Naive thymus-derived CD4-positive, alpha-beta T cell (primary cell): Measurements from ENCODE around the gene JAZF1. TPM values are rescaled to one million over a fixed set of nuclear protein-coding genes. Genes with fewer than 3 reads are reported as not detected.

Experiments used
- ATAC-seq: fragments of 150-1000 bp; cut with Tn5 transposase; 2 replicates; pipeline ENCODE4 v1.10.0; 2021; ENCODE audit warnings: mild to moderate bottlenecking, moderate library complexity
- CTCF ChIA-PET: fragments of 350-600 bp; sonication (Branson Sonifier 250); formaldehyde crosslinking; loops from one replicate; lab custom pipeline; 2021; ENCODE audit warnings: antibody characterized with exemption; lab: Charles Lee
- POLR2A ChIA-PET: fragments of 350-600 bp; sonication (Branson Sonifier 250); formaldehyde crosslinking; loops from one replicate; lab custom pipeline; 2021; ENCODE audit warnings: antibody characterized with exemption, inconsistent platforms; lab: Charles Lee
- DNase-seq, 9 donors: peaks; one replicate each; pipeline versions ENCODE4 v3.0.0 to v3.0.0-alpha.2; 2020 to 2022; ENCODE audit warnings: mixed read lengths in 1 of 9
- H3K27ac ChIP-seq: one replicate; pipeline ENCODE4 v1.7.0; 2013; ENCODE audit warnings: mild to moderate bottlenecking, low read depth, low read length, moderate library complexity
- H3K27me3 ChIP-seq, 2 donors: one replicate each; pipeline ENCODE4 v1.7.0; 2013; ENCODE audit warnings: low read length in 2 of 2, mild to moderate bottlenecking in 2 of 2, moderate library complexity in 2 of 2; ENCODE audit not compliant: control insufficient read depth in 2 of 2, insufficient read depth in 2 of 2
- H3K36me3 ChIP-seq, 3 experiments: 1 replicate in 2 of 3; 2 replicates in 1 of 3; pipeline ENCODE4 v1.7.0; 2013; ENCODE audit warnings: low read length in 3 of 3, mild to moderate bottlenecking in 3 of 3, moderate library complexity in 1 of 3; ENCODE audit not compliant: insufficient read depth in 3 of 3, control insufficient read depth in 2 of 3
- H3K4me1 ChIP-seq, 2 donors: one replicate each; pipeline ENCODE4 v1.7.0; 2013; ENCODE audit warnings: low read length in 2 of 2, mild to moderate bottlenecking in 2 of 2, moderate library complexity in 1 of 2; ENCODE audit not compliant: control insufficient read depth in 2 of 2, insufficient read depth in 2 of 2
- H3K4me3 ChIP-seq: 2 replicates; pipeline ENCODE4 v1.7.0; 2013; ENCODE audit warnings: mild to moderate bottlenecking, low read length
- H3K9me3 ChIP-seq, 3 experiments: 1 replicate in 2 of 3; 2 replicates in 1 of 3; pipeline ENCODE4 v1.7.0; 2013; ENCODE audit warnings: low read length in 3 of 3; ENCODE audit not compliant: control insufficient read depth in 2 of 3
- H3K27ac Mint-ChIP-seq, 9 donors: one replicate each; pipeline ENCODE4 v1.8.0; 2020 to 2022; ENCODE audit warnings: mixed read lengths in 9 of 9, mild to moderate bottlenecking in 8 of 9, moderate library complexity in 5 of 9, inconsistent platforms in 2 of 9
- H3K27me3 Mint-ChIP-seq, 5 donors: one replicate each; pipeline ENCODE4 v1.8.0; 2021 to 2022; ENCODE audit warnings: mixed read lengths in 5 of 5, mild to moderate bottlenecking in 1 of 5
- H3K36me3 Mint-ChIP-seq, 5 donors: one replicate each; pipeline ENCODE4 v1.8.0; 2020 to 2022; ENCODE audit warnings: mixed read lengths in 5 of 5, mild to moderate bottlenecking in 3 of 5, inconsistent platforms in 1 of 5
- H3K4me1 Mint-ChIP-seq, 7 donors: one replicate each; pipeline ENCODE4 v1.8.0; 2020 to 2022; ENCODE audit warnings: mixed read lengths in 7 of 7, mild to moderate bottlenecking in 3 of 7, inconsistent platforms in 1 of 7
- H3K4me3 Mint-ChIP-seq, 10 donors: one replicate each; pipeline ENCODE4 v1.8.0; 2020 to 2022; ENCODE audit warnings: mild to moderate bottlenecking in 10 of 10, mixed read lengths in 10 of 10, moderate library complexity in 6 of 10, inconsistent platforms in 2 of 10
- H3K9me3 Mint-ChIP-seq, 11 donors: one replicate each; pipeline ENCODE4 v1.8.0; 2020 to 2022; ENCODE audit warnings: mixed read lengths in 11 of 11, mild to moderate bottlenecking in 4 of 11, inconsistent platforms in 1 of 11, moderate library complexity in 1 of 11
- intact Hi-C, 2 donors: fragments of 100-400 bp; cut with micrococcal nuclease; formaldehyde crosslinking; loops; one replicate each; pipeline ENCODE4 v1.15.1; 2023
- polyA plus RNA-seq, 2 donors: library from polyadenylated mRNA; unstranded; fragments of 300-500 nt; fragmentation: Illumina TruSeq; gene quantifications; one replicate each; pipeline ENCODE4 v1.2.3, GENCODE V29; 2021
- total RNA-seq, 6 experiments: library from RNA in 5 of 6; stranded (reverse) in 5 of 6; gene quantifications; 1 replicate in 5 of 6; 2 replicates in 1 of 6; pipeline ENCODE4 v1.2.3 and lab custom pipeline; 2021 to 2026

JAZF1 gene
- total and polyA plus RNA-seq, 7 experiments from 2014 or later = 2.0 to 33.1 (median 3.2) TPM

GRCh38 chr7:28083164-28083997, 97.2 kb downstream of the JAZF1 start:
- Mint-ChIP-seq H3K36me3 (no peaks in the 10 kb centered on the region), H3K27ac (peak overlapping the region in 1 of 9 donors; percentile 82), H3K4me3 (no peak overlapping the region), H3K4me1 (peaks cover 0 to 24% (median 11%) of the 10 kb centered on the region in 7 donors), H3K9me3 (no peaks in the 10 kb centered on the region), H3K27me3 (peaks cover 0 to 7% (median 0%) of the 10 kb centered on the region in 5 donors)
- Histone ChIP-seq H3K4me3 (no peak overlapping the region), H3K4me1 (no peaks in the 10 kb centered on the region), H3K27me3 (no peaks in the 10 kb centered on the region), H3K36me3 (no peaks in the 10 kb centered on the region), H3K27ac (no peak overlapping the region), H3K9me3 (no peaks in the 10 kb centered on the region)
- ChIA-PET POLR2A (no interaction called here), CTCF (interaction anchor here (0.6 to 1.4 kb wide), 2 partner anchors 11 to 13 kb away, joined by 3 to 4 read pairs; no protein-coding TSS in a partner anchor)
- ATAC-seq (peak; percentile 54), DNase-seq (no peak)
- intact Hi-C loops = no loop called here

- intact Hi-C loops = no loop called here
- H3K9me3 Mint-ChIP-seq = no peaks in the 10 kb centered on the region
- Histone ChIP-seq H3K4me1 (no peaks in the 10 kb centered on the region), H3K27ac (no peak overlapping the region), H3K36me3 (no peaks in the 10 kb centered on the region), H3K4me3 (no peak overlapping the region), H3K9me3 (no peaks in the 10 kb centered on the region), H3K27me3 (no peaks in the 10 kb centered on the region)
- no peak for DNase-seq
- H3K4me3 Mint-ChIP-seq = no peak overlapping the region
- no peak for ATAC-seq
- peaks cover 0 to 7% (median 0%) of the 10 kb centered on the region in 5 donors for H3K27me3 Mint-ChIP-seq
- POLR2A ChIA-PET = no interaction called here
- H3K27ac Mint-ChIP-seq = no peak overlapping the region
- CTCF ChIA-PET = no interaction called here
- H3K4me1 Mint-ChIP-seq = peaks cover 0 to 28% (median 12%) of the 10 kb centered on the region in 7 donors
- H3K36me3 Mint-ChIP-seq = no peaks in the 10 kb centered on the region
These were observed 98.5 kb downstream of the JAZF1 start for GRCh38 chr7:28082071-28082470.

GRCh38 chr7:28081016-28081415, 99.6 kb downstream of the JAZF1 start:
- no peaks in the 10 kb centered on the region for H3K36me3 Mint-ChIP-seq
- no peak overlapping the region for H3K4me3 Mint-ChIP-seq
- intact Hi-C loops = no loop called here
- ChIA-PET POLR2A (no interaction called here), CTCF (interaction anchor here (1.0 kb wide), 1 partner anchor 14 kb away, joined by 3 read pairs; no protein-coding TSS in a partner anchor)
- H3K9me3 Mint-ChIP-seq = no peaks in the 10 kb centered on the region
- ATAC-seq = no peak
- Histone ChIP-seq H3K36me3 (no peaks in the 10 kb centered on the region), H3K4me1 (no peaks in the 10 kb centered on the region), H3K4me3 (no peak overlapping the region), H3K9me3 (no peaks in the 10 kb centered on the region), H3K27ac (no peak overlapping the region), H3K27me3 (no peaks in the 10 kb centered on the region)
- H3K4me1 Mint-ChIP-seq = peaks cover 0 to 28% (median 12%) of the 10 kb centered on the region in 7 donors
- H3K27me3 Mint-ChIP-seq = peaks cover 0 to 5% (median 0%) of the 10 kb centered on the region in 5 donors
- peak overlapping the region in 2 of 9 donors; percentile 57 to 65 for H3K27ac Mint-ChIP-seq
- DNase-seq = no peak

GRCh38 chr7:28078036-28078901, 102.3 kb downstream of the JAZF1 start:
- H3K27me3 ChIP-seq = no peaks in the 10 kb centered on the region
- CTCF ChIA-PET = interaction anchor here (0.5 to 2.3 kb wide), 7 partner anchors 19 to 882 kb away, joined by 3 to 15 read pairs (median 3); no protein-coding TSS in a partner anchor
- H3K4me3 ChIP-seq = no peak overlapping the region
- Mint-ChIP-seq H3K36me3 (peaks cover 0 to 4% (median 0%) of the 10 kb centered on the region in 5 donors), H3K4me3 (no peak overlapping the region), H3K9me3 (no peaks in the 10 kb centered on the region), H3K27ac (no peak overlapping the region), H3K27me3 (peaks cover 0 to 8% (median 0%) of the 10 kb centered on the region in 5 donors), H3K4me1 (peaks cover 0 to 35% (median 12%) of the 10 kb centered on the region in 7 donors)
- ATAC-seq (peak; percentile 88), DNase-seq (peak in 7 of 9 donors; percentile 8 to 57 (median 44))
- no peaks in the 10 kb centered on the region for H3K4me1 ChIP-seq
- POLR2A ChIA-PET = no interaction called here
- no peaks in the 10 kb centered on the region for H3K36me3 ChIP-seq
- no peaks in the 10 kb centered on the region for H3K9me3 ChIP-seq
- H3K27ac ChIP-seq = no peak overlapping the region
- intact Hi-C loops = loop anchor here in 1 of 2 donors (1.0 kb wide), 2 partner anchors 18 to 882 kb away; no protein-coding TSS in a partner anchor

GRCh38 chr7:28077616-28078015, 103.0 kb downstream of the JAZF1 start:
- ATAC-seq = no peak

More at GRCh38 chr7:28077616-28078015, 103.0 kb downstream of the JAZF1 start:
- CTCF ChIA-PET = interaction anchor here (0.6 to 2.3 kb wide), 6 partner anchors 18 to 882 kb away, joined by 3 to 15 read pairs (median 3); no protein-coding TSS in a partner anchor
- Mint-ChIP-seq H3K27me3 (peaks cover 0 to 5% (median 0%) of the 10 kb centered on the region in 5 donors), H3K27ac (no peak overlapping the region), H3K36me3 (peaks cover 0 to 9% (median 0%) of the 10 kb centered on the region in 5 donors), H3K9me3 (no peaks in the 10 kb centered on the region), H3K4me3 (no peak overlapping the region), H3K4me1 (peaks cover 0 to 34% (median 12%) of the 10 kb centered on the region in 7 donors)
- Histone ChIP-seq H3K27ac (no peak overlapping the region), H3K4me3 (no peak overlapping the region), H3K9me3 (no peaks in the 10 kb centered on the region), H3K4me1 (no peaks in the 10 kb centered on the region), H3K27me3 (no peaks in the 10 kb centered on the region), H3K36me3 (no peaks in the 10 kb centered on the region)
- POLR2A ChIA-PET = no interaction called here
- no peak for DNase-seq
- intact Hi-C loops = loop anchor here in 1 of 2 donors (1.0 kb wide), 2 partner anchors 19 to 881 kb away; no protein-coding TSS in a partner anchor
